ENCODE results near the gene GSAP.
A peak's percentile ranks its signal among the peaks of the same experiment; 100 is the strongest.

The GSAP gene

DNA sequence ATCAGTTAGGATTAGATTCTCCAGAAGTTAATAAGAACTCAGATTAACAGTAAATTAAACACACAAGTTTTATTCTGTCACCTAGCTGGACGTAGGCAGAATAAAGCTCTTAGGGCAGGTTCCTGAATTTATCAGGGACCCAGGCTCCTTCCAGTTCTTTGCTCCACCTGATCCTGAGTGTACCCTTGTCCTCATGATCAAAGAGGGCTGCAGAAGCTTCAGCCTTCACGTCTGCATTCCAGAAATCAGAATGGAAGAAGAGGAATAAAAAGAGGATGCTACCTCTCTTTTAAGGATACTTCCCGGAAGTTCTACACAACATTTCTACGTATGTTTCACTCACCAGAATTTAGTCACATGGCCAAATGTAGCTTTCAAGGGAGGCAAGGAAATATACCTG is 1.7 kb upstream of the GSAP start:
- H3K4me3 ChIP-seq (ENCODE audit: low read depth, low read length): no peak overlapping the region
- TF ChIP-seq, protein P1, sequence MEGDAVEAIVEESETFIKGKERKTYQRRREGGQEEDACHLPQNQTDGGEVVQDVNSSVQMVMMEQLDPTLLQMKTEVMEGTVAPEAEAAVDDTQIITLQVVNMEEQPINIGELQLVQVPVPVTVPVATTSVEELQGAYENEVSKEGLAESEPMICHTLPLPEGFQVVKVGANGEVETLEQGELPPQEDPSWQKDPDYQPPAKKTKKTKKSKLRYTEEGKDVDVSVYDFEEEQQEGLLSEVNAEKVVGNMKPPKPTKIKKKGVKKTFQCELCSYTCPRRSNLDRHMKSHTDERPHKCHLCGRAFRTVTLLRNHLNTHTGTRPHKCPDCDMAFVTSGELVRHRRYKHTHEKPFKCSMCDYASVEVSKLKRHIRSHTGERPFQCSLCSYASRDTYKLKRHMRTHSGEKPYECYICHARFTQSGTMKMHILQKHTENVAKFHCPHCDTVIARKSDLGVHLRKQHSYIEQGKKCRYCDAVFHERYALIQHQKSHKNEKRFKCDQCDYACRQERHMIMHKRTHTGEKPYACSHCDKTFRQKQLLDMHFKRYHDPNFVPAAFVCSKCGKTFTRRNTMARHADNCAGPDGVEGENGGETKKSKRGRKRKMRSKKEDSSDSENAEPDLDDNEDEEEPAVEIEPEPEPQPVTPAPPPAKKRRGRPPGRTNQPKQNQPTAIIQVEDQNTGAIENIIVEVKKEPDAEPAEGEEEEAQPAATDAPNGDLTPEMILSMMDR (IDR thresholded peaks at IDR 0.05; ENCODE audit: low read depth, low read length): no peak

DNA sequence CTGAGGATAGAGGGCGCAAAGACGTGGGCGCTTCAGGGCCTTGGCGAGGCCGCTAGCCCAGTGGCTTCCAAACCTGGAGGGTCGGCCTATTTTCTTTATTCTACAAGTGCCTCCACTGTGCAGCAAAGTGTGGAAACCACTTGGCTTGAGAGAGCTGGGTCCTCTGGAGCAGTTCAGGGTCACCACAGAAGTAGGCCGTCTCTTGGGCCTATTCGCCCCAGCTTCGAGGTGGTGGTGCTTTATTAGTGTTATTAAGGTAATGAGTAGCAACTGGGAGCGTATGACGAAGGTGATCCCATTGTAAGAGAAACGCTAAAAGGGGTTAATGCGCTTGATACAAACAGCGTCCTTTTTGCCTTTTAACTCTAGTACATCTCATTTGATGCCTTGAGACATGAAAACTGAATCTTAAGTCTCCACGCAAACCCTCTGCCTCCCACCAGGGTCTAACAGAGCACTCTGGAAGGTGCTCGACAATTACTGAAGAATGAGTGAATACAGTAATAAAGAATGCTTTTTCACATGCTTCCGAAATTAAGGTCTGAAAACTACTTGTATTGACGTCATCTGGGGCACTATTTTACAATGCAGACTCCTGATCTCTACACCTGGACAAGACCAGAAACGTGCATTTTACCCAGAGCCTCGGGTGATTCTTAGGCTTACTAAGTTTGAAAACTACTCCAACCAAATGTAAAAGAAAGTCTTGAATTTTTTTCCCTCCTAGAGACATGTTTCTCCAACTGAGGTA is 647 bp upstream of the GSAP start:
- TF ChIP-seq, protein P1 (IDR thresholded peaks at IDR 0.05; ENCODE audit: low read depth, low read length): no peak

DNA sequence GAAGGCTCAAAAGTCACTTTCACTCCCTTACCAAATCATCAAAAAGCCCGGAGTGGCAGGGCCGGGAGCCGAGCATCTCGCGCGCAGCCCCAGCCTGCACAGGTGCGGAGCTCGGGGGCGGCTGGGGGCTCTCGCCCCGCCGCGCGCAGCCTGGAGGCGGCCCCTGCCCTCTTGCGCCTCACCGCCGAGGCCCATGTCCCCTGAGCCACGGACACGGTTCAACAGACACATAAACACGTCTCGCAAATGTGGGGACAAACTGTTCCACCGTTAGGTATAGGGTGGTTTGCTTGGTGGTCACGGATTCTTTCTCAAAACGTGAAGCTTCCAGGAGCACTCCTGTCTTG is 700 bp downstream of the GSAP start:
- peak overlapping the region; percentile 65 for H3K4me3 ChIP-seq (ENCODE audit: low read depth, low read length)
- TF ChIP-seq, protein P1 (IDR thresholded peaks at IDR 0.05; ENCODE audit: low read depth, low read length): no peak

More for the DNA sequence above, 647 bp upstream of the GSAP start:
- peak overlapping the region; percentile 65 for H3K4me3 ChIP-seq (ENCODE audit: low read depth, low read length)

DNA sequence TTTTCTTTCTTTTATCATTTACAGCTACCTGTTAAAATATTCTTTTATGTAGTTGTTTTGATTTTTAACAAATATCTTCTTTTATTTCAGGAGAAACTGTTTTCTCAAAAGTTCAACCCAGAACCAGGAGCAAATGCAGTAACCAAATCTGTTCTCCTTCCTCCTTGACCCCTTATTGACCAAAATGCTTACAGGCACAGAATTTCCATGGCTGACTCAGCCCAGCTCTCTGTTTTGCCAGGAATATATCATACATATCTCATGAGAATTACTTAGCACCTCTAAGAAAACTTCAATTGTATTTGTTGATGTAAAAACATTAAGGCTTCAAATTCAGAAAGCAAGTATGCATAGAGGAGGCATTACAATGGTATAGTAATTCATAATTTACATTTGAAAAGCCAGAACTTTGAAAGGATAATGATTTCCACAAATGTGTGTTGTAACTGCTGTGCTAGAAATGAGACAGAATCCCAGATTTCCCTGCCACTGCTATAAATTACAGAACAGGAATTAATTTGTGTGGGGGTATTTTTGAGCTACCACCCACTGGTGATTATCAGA is 2.2 kb downstream of the GSAP start:
- TF ChIP-seq, protein P1 (IDR thresholded peaks at IDR 0.05; ENCODE audit: low read depth, low read length): no peak

DNA sequence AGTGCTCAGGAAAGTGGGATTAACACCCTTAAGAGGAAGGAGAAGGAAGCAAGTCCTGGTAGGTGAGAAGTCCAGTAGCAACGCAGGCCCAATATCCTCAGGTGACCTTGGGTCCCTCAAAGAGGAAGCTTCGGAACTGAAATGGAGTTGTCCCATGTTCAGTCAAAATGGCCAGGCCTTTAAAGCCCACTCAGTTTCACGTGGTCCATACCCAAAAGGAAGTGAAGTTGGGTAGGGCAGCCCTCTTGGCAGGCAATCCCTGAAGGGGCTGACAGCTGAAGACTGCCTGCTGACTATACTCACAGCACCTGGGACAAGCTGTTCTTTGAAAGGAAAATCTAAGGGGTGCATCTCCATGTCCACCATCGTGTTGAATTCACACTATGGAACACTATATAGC is 3.0 kb downstream of the GSAP start:
- no peak overlapping the region for H3K4me3 ChIP-seq (ENCODE audit: low read depth, low read length)
- TF ChIP-seq, protein P1 (IDR thresholded peaks at IDR 0.05; ENCODE audit: low read depth, low read length): no peak

More for the DNA sequence above, 2.2 kb downstream of the GSAP start:
- no peak overlapping the region for H3K4me3 ChIP-seq (ENCODE audit: low read depth, low read length)

DNA sequence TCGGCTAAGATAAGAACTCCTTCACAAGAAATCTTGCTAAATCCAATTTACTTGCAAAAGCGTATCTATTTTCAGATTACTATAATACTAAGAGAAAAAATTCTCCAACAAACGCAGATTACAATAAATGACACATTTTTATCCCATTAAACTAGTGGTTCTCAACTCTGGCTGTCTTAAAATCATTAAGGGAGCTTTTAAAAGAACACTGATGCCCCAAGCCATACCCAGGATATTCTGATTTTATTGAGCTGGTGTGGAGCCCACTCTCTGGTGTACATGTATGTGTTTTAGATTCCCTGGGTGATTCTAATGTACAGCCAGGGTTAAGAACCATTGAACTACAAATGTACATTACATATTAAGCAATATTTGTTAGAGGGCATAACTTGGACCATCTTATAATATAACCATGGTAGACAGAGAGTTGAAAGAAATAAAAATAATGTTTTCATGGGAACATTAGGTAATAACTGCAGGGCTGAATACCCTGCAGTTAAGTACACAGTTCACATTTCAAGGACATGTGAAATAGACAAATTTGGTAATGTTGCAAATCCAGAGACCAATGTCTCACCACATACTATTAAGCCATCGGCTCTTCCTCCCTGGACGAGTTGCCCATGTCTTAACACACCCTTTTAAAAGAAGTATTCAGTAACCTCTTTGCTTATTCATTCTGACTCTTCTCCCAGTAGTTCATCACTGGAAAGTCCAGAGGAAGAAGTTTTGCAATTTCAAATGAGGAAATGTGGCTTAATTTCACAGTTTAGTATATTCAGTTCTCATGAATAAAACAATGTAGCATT is 6.2 kb downstream of the GSAP start:
- TF ChIP-seq, protein P1 (IDR thresholded peaks at IDR 0.05; ENCODE audit: low read depth, low read length): no peak
- no peak overlapping the region for H3K4me3 ChIP-seq (ENCODE audit: low read depth, low read length)
